HG02763 (cell line): Measurements from ENCODE around the gene WDR48.
A peak's percentile ranks its signal among the peaks of the same experiment; 100 is the strongest.

Source experiments
- ATAC-seq: cut with Tn5 transposase; IDR thresholded peaks from one replicate; pipeline ENCODE4 v1.9.1; 2021; ENCODE audit warnings: mild to moderate bottlenecking, moderate library complexity; ENCODE audit not compliant: unreplicated experiment

Gene WDR48

DNA sequence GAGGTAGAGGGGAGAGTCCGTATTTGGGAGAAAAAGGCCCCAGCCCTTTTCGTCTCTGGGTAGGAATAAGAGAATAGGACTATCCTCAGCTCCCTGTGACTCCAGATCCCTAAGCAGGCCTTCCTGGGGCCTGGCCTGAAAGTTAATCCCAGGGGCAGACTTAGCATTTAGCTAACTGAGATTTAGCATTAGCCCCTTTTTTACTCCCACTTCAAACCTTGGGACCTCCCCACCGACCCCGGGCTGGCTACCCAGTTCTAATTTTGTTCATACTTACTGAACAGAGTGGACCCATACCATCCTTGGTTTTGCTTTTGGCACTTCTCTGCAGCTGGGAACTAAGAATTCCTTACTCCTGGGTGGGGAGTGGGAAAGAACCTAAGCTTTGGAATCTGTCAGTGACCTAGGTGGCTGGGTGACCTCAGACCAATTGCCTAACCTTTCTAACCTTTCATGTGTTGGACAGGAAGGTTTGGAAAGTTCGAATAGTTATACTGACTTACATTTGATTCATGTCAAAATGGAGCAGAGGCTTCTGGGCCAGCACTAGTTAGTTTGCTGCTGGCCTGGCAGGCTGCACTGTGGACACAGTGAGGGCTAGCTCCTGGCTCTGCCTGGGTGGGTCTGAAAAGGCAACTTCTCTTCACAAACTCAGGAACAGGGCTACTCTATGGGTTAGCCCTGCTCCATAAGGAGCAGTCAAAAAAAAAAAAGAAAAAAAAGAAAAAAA lies 67.3 kb downstream of the WDR48 start:
- no peak for ATAC-seq

DNA sequence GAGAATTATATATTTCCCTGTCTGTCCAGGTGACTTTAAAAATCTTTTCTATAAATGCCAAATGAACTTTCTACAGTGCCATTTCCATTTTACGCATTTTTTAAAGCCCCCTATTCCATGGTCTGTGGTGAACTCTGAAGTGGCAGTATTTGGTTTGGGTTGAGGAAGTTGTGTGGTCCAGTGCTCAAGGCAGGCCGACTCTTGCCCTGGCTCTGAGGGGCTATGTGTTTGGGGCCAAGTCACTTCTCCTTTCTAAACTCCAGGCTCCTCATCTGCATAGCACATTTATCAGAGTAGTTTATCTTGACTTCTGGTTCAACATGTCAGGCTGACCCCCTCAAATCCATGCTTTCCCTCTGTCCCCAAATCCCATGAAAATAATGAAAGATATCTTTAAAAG lies 69.8 kb downstream of the WDR48 start:
- no peak for ATAC-seq

DNA sequence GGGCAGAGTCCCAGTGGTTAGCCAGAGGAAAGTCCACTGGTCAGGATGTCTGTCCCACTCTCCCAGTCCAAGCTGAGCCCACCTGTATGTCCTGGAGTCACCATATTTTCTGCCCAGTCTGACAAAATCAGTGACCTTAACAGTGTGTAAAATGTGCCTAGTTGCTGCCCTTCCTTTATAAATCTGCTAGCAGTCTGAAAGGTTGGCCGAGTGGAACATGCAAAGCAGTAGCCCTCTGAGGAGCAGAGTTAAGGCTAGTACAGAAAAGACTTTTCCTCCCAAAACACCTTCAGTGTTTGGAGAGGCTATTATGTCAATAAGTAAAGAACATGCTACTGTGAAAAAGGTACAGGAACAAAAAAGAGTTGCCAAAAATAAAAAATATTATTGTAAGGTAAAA lies 71.0 kb downstream of the WDR48 start:
- peak; percentile 49 for ATAC-seq

DNA sequence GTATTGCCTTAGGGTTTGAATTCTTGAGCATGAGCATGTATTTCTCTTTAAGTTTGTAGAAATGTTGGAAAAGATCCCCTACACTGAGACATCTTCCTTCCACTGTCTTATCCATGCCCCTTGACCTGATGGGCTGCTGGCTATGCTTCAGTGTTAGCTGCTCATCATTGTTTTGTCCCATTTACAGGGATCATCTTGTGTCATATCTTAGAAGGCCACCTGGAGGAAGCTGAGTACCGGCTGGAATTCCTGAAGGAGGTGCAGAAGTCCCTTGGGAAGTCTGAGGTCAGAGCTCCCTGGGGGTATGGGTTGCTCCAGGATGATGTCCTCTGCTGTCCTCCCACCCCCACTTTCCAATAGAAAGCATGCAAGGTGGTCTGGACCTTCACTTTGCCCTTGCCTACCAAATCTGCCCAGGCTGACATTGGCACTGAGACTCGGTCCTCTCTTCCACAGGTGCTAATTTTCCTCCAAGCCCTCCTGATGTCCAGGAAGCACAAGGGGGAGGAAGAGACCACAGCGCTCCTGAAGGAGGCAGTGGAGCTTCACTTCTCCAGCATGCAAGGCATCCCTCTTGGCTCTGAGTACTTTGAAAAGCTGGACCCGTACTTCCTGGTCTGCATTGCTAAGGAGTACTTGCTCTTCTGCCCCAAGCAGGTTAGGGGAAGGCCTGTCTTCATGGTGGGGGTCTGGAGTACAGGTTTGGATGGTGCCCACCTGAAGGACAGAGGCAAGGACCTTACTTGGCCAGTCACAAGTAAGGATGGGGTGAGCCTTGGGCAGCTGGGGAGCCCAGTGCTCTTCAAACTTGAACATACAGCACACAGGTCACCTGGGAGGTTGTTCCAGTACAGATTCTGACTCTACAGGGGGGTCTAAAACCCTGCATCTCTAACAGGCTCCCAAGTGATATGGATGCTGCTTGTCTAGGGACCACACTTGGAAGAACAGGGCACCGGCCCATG lies 73.3 kb downstream of the WDR48 start:
- ATAC-seq = no peak

- ATAC-seq = no peak
Measured at GRCh38 chr3:39125841-39126500, 74.2 kb downstream of the WDR48 start.

- ATAC-seq = no peak
Measured at GRCh38 chr3:39126532-39127071, 74.8 kb downstream of the WDR48 start.

GRCh38 chr3:39127269-39127907 lies 75.6 kb downstream of the WDR48 start:
- ATAC-seq = no peak

- no peak for ATAC-seq
Measured at GRCh38 chr3:39127908-39128304, 76.1 kb downstream of the WDR48 start.

DNA sequence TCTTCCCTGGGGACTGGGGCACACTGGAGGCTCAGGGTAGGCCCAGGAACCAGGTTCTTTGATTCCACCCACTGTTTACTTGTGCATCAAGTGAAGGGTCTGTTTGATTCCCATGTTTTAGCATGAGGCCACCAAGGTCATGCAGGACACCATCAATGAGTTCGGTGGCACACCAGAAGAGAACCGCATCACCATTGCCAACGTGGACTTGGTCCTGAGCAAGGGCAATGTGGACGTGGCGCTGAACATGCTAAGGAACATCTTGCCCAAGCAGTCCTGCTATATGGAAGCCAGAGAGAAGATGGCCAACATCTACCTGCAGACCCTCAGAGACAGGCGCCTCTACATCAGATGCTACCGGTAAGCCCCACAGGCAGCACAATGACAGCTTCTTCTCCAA lies 77.1 kb downstream of the WDR48 start:
- no peak for ATAC-seq

- no peak for ATAC-seq
Measured at GRCh38 chr3:39130026-39130425, 78.2 kb downstream of the WDR48 start.

DNA sequence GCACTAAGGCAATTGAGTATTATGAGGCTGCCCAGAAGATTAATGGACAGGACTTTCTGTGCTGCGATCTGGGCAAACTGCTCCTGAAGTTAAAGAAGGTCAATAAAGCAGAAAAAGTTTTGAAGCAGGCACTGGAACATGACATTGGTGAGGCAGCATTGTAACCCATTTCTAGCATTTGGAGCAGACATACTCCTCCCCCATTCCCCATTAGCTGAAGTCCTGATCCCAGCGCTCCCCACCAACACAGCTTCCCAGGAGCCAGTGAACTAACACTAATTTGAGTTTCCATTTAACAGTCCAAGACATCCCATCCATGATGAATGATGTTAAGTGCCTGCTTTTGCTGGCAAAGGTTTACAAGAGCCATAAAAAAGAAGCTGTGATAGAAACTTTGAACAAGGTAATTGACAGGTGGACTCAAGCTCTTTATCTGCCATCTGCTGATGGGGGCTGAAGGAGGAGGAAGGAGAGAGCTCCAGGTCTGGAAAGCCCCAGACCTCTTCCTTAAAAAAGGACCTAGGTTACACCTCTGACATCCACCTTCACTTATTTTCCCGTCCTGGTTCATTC lies 79.0 kb downstream of the WDR48 start:
- ATAC-seq = no peak

DNA sequence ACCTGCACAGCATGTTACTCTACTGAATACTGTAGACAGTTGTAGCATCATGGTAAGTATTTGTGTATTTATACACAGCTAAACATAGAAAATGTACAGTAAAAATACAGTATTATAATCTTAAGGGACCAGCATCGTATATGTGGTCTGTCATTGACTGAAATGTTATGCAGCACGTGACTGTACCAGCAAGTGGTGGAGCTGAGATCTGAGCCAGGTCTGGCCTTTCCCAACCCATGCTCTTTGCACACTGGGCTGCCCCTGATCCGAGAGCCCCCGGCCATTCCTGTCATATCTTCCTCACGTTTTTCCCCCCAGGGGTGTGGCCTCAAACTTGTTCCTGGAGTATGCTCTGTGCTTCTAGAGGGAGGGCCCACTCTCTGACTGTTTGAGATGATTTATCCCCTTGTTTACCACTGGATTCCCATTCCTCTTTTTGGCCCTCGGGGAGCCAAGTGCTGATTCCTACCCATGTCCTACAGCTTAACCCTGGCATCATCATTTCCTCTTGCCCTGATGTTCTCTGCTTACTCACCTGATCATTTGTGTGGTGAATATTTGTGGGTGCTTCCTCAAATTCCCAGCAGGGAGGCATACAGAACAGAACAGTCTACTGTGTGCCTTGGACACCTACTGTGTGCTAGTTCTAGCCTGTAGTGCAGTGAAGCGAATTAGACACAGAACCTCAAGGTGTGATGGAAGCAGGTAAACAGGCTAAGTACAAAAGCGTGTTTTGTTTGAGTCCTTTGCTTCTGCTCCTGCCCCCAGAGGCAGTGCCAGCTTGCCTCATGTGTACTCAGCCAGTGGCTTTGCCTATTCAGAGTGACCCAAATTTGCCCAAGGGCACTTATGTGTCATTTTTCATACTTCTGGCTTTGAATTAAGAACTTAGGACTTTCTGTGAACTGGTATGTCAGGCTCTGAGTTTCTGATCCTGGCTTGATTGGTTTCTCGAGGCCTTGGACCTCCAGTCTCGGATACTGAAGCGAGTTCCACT lies 80.6 kb downstream of the WDR48 start:
- no peak for ATAC-seq

- ATAC-seq = no peak
Measured at GRCh38 chr3:39133093-39133490, 81.3 kb downstream of the WDR48 start.

GRCh38 chr3:39133822-39134221 lies 82.0 kb downstream of the WDR48 start:
- no peak for ATAC-seq

GRCh38 chr3:39134305-39134704 lies 82.5 kb downstream of the WDR48 start:
- ATAC-seq = no peak

GRCh38 chr3:39135170-39135805 lies 83.5 kb downstream of the WDR48 start:
- ATAC-seq = no peak

- no peak for ATAC-seq
Measured at GRCh38 chr3:39136533-39137434, 85.0 kb downstream of the WDR48 start.
